Hindlimb muscle (tissue), 1 donor: ENCODE data around the gene DNAJC6. TPM values are rescaled to one million over a fixed set of nuclear protein-coding genes. Genes with fewer than 3 reads are reported as not detected.
"Not testable (repeated sequence)": the region's sequence is repeated elsewhere in the genome, so short reads cannot be mapped to it uniquely, and the experiment has no call there.

Source experiments
- DNase-seq: peaks from one replicate; pipeline ENCODE4 v3.0.0-alpha.2; 2013
- polyA plus RNA-seq: library from polyadenylated mRNA; unstranded; fragments of 120-200 nt; gene quantifications from one replicate; pipeline ENCODE4 v1.2.1, GENCODE V29; 2013; ENCODE audit not compliant: insufficient read length

Gene DNAJC6
- polyA plus RNA-seq, 1 donor = 0.56 TPM

DNA sequence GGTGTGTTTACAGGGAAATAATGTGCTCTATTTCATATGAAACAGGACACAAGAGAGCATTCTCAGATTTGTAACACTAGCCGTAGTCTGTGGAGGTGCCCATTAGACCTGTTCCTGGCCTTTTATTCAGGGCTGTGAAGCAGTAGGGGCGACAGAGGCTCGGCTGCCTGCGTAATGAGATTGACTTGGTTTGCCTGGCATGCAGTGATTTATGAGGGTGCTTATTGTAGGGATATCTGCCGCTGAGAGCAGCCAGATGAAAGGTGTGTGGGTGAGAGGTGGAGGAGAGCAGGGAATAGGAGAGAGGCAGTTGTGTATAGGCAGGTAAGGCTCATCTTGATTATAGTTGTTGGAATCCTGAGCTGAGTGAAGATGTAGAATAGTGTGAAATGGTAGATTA, 51.3 kb downstream of the DNAJC6 start:
- DNase-seq = no peak

DNA sequence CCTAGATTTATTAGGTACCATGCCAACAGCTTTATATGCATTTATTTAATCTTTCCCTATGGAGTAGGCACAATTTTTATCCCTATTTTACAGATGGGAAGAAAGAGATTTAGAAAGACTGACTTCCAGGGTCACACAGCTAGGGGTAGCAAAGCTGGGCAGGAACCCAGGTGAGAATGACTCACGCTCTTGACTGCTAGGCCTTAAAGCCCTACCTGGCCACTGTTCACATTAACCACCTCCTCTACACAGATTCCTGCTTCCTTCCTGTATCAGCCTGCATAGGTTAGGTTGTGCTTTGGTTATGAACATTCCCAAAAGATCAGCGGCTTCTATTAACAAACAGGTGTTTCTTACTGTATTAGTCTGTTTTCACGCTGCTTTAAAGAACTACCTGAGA, 53.2 kb downstream of the DNAJC6 start:
- no peak for DNase-seq

DNA sequence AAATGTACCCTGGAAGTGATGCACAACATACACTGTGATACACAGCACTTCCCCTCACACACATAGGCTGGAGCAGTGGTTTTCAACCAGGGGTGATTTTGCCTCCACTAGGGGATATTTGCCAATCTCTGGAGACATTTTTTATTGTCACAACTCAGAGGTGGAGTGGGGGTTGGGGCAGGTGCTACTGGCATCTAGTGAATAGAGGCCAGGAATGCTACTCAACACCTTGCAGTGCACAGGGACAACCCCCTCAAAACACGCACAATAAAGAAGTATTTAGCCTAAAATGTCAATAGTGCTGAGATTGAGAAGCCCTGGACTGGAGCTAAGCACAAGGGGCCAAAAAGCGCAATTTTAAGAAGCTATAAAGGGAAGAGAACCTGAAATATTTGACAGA, 54.1 kb downstream of the DNAJC6 start:
- DNase-seq = no peak

DNA sequence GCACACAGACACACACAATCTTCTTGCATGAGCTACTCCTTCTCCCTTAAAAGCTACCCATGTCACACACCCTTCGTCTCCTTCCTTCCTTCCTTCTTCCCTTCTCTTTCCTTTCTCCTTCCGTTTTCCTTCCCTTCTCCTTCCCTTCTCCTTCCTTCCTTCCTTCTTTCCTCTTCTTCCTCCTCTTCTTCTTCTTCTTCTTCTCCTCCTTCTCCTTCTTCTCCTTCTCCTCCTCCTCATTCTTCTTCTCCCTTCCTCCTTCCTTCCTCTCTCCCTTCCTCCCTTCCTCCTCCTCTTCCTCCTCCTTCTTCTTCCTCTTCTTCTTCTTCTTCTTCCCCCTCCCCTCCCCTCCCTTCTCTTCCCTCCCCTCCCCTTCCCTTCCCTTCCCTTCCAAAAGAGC, 59.1 kb downstream of the DNAJC6 start:
- DNase-seq = no peak

DNA sequence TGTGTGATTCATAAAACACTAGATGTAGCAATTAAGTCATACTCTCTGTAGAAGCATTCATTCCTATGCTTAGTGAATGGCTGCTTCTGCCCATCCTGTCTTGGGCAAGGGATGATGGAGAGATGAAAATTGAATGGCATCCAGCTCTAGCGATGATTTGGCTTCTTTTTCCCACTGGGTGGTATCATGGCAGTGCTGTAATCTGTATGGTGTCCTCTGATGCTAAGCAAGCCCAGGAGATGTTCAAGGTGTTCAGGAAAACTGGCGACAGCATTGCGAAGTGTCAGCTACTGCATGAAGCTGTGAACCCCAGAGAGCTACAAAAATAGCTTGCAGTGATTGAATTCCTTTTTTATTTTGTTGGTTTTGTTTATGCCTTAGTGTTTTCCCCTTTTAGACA, 62.2 kb downstream of the DNAJC6 start:
- no peak for DNase-seq

DNA sequence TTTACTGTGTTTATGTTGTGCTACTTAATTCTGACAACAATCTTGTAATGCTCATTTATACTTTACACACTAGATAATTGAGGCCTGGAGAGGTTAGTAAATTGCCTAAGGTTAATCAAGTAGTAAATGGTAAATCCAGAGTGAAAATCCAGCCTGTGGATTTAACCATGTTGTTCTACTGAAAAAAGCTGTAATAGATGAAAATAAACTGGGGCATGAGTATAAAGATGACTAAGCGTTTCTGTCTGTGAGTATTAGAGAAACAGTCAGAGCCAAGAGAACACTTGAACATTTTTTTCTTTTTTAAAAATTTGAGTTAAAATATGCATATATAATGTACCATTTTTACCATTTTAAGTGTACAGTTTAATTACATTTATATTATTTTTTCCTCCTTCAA, 63.2 kb downstream of the DNAJC6 start:
- no peak for DNase-seq

DNA sequence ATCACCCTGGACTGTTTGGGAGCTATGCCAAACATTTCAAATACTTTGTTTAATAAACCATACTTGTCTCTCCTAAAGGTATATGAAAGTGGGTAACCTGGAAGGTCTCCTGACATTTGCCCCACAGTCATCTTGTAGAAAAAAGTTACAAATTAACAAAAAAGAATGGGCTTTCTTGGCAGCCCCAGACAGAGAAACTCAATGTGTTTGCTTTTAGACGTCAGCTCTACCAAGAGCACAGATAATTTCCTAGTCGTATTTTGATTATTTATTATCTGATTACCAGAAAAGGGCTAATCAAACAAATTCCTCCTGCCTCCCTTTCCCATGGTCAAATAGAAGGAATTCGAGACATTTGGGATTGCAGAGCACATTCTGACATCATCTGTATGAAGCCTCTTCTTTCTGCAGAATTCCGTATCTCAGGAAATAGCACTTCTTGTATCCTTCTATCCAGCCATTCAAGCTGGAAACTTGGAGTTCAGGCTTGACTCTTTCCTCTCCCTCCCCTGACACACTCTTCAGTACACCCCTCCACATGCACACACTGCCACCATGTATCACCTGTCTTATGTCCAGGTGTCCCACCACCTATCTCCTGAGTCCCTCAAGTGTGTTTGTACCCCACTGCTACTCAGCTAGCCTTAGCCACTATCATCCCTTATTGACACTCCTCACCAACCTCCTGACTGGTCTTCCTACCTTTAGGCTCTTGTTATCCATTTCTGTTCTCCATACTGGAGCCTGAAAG, 68.3 kb downstream of the DNAJC6 start:
- DNase-seq = no peak

DNA sequence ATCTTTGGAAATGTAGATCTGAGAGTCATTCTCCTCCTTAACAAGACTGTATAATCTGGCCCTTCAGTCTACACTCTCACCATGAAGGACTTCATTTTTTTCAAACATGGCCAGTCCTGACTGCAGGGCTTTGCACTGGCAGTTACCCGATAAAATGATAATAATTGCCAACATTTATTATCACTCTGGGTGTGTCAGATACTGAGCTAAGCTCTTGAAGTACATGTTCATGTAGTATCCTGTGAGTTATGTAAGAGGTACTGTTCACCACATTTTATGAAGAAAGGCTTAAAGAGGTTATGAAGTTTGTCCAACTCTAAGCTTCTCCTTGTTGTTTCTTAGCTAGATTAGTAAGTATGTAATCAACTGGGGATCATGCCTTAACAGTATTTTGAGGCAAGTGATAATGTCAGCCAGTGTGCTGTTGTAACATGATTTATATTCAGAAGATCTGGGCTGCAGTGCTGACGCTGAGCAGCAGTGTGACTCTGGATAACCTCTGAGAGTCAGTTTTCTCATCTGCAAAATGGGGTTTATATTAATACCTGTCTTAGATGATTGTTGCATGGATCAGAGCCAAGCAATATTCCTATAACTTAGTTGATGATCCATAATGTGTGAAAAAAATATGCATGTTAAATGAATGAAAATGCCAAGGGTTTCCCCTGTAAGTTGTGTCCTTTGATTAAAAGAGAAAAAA, 69.1 kb downstream of the DNAJC6 start:
- no peak for DNase-seq

DNA sequence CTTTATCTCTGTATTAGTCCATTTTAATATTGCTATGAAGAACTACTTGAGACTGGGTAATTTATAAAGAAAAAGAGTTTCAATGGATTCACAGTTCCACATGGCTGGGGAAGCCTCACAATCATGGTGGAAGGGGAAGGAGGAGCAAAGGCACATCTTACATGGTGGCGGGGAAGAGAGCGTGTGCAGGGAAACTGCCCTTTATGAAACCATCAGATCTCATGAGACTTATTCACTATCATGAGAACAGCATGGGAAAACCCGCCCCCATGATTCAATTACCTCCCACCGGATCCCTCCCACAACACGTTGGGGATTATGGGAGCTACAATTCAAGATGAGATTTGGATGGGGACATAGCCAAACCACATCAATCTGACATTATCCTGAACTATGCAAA, 75.1 kb downstream of the DNAJC6 start:
- not testable (repeated sequence) for DNase-seq

DNA sequence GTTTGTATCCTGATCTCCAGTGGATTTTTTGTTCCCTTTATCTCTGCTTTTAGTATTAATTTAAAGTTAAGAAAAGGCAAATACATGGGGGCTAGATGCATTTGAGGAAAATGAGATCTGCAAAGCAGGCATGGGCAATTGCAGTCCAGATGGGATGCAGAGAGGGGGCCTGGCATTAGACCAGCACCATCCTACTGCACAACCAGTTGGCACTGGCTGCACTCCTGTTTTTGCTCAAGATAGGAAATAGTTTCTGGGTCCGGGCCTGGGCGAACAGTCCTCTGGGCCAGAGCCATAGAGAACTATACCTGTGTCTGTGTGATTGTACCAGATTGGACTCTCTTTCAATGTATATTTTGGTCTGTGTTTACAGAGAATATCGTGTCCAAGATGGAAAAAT, 77.1 kb downstream of the DNAJC6 start:
- DNase-seq = no peak

DNA sequence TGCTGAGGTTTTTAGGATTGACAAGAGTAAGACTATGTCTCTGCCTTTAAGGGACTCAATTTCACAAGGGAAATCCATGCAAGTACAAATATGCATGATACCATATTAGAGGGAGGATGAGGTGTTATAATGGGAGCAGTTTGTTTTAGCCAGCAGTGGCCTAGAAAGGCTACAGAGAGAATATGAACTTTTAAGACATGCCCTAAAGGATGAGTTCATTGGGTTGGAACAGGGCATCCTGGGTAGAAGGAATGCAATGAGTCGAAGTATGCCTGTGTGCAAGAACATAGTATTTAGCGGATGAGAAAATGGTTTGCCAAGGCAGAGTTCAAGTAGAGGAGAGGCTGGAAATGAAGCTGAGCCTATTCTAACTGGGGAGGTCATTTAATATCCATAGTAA, 78.5 kb downstream of the DNAJC6 start:
- DNase-seq = no peak

DNA sequence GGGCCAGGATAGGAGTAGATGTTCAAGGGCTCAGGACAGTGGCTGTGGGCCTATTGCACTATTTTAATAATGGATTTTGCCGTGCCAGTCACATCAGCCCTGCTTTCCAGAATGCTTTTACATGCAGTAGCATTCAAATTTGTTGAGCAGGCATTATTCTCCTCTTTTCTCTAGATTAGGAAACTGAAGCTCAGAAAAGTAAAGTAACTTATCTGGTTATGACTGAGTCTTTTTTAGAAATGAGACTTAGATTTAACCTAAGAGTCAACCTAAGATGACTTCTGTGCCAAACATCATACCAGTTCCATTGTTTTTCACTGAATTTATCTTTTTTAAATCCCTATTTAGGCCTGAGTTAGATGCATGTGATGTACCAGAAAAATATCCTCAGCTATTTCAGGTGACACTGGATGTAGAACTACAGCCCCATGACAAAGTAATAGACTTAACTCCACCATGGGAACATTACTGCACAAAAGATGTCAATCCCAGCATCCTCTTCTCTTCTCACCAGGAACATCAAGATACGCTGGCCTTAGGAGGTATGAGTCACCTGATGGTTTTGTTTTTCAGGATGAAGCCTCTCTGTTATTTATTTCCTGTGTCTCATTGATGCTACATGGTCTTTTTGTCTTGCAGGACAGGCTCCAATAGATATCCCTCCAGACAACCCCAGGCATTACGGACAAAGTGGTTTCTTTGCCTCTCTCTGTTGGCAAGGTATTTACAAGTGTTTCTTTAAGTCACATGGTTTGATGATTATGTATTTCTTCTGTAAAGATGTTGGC, 79.8 kb downstream of the DNAJC6 start:
- DNase-seq = no peak

DNA sequence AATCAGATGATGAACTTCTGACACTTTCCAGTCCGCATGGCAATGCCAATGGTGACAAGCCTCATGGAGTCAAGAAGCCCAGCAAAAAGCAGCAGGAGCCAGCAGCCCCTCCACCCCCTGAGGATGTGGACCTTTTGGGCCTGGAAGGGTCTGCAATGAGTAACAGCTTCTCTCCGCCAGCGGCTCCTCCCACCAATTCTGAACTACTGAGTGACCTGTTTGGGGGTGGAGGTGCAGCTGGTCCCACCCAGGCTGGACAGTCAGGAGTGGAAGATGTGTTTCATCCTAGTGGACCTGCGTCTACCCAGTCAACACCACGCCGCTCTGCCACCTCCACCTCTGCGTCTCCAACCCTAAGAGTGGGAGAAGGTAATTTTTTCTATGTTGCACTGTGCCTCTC, 83.2 kb downstream of the DNAJC6 start:
- no peak for DNase-seq

DNA sequence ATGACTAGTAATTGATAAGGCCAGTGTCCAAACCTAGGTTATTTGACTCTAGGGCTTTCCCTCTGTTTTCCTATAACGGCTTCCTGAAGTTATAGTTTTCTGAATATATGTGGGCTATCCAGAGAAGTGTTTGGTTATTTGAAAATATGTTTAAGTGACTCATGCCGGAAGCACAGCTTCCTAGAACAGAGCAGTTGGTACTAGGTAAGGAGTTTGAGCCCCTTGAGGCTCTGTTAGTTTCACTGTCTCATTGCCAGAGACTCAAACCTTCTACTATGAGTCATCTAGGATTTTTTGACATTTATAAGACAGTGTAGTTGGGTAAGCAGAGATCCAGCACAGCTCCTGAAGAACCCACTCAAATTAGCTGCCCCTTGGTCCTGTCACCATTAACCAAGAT, 84.0 kb downstream of the DNAJC6 start:
- DNase-seq = no peak

DNA sequence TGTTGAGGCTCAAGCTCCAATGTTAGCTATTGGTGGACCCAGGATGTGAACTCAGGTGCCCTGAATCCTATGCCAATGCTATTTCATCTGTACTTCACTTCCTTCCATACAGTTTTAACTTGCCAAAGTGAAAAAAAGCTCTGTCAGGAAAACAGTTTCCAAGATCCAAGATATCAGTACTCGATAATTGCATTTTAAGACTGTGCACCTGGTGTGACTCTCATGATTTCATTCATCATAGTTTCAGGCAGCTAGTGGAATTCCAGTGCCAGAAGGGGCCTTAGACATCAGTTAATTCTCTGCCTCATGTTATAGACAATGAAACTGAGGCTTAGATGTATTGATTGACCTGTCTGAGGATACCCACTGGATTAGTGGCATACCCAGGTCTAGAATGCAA, 84.6 kb downstream of the DNAJC6 start:
- DNase-seq = no peak

DNA sequence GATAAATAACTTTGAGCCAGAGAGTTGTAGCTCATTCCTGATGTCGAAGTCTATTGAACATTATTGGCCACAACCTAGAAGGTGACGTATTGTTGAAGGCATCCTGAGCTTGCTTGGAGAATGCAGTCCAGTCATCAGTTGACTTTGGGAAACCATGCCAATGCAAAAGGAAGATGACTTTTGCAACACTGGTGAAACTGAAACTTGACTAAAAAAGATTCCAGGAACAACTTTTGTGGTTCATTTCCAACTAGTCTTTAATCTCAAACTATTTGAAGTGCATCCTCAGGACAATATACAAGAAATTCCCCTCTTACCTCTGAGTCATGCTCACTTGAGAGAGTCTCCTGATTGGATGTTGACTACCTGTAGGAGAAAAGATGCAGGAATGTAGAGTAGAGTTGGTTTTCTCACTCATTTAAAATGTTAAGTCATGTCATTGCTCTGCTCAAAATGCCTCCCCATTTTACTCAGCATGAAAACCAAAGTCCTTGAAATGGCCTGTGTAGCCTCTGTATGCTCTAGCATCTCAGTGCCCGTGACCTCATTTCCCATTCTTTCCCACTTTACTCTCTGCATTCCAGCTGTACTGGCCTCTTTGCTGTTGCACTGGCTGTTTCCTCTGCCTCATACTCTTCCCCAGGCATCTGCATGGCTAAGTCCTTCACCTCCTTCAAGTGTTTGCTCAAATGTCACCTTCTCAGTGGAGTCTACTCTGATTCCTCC, 86.7 kb downstream of the DNAJC6 start:
- no peak for DNase-seq

DNA sequence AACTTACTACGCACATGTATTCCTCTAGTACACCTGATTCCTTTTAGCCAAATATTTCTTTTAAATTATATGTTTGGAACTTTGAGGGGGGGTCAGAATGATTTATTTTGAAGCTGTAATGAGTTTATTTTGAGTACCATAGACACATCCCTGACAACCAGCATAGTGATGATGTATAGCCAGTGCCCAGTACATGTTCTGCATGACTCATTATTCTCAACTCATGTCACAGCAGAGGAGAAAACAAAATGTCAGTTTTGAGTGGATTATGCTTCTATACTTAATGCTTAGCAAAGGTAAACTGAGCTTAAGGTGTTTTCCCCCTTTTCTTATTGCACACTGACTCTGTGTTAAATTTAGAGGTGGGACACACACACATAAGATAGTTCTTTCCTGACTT, 88.7 kb downstream of the DNAJC6 start:
- DNase-seq = no peak

DNA sequence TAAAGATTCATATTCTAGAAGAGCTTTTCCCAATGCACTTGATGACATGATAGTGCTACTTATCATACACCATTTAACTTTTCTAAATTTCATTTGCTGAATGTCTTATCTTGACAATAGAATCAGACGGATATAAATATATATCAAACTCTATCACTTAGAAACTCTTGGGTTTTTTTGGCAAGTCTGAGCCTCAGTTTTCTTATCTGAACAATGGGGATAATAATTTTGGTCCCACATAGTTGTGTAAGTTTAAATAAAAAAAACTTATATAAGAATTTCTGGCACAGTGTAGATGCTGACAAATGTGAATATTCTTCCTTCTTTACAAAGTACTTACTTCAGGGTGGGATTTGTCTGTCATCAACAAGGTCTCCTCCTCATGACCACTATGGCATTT, 89.7 kb downstream of the DNAJC6 start:
- DNase-seq = no peak

DNA sequence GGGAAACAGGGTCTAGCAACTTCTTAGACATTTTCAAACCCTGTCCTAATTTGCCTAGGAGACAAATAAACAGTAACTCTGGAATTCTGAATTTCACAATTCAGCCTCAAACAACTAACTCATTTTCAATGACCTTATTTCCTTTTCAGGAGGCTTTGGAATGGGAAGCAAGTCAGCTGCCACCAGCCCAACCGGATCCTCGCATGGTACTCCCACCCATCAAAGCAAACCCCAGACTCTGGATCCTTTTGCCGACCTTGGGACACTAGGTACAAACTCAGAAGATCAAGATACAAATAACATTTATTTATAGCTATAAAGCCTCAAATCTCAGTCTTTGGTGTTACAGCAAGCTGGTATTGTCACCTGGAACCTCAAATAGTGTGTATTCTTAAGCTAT, 92.3 kb downstream of the DNAJC6 start:
- no peak for DNase-seq

DNA sequence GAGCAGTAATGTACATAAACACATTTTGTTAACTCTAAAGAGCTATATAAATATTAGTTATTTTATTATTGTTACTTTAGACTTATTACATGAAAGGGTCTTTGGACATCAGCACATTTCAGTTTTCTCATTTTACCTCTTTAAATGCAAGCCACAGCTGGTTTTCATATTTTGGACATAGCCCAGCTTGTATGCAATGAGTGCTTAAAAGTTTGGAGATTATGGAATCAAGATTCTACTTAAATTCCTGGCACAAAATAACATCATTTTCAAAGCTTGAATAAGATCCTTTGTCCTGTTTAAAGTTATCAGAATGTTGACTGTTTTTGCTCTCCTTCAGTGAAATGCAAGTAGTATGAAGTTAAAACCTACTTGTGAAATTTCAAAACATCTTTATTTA, 95.6 kb downstream of the DNAJC6 start:
- DNase-seq = no peak

DNA sequence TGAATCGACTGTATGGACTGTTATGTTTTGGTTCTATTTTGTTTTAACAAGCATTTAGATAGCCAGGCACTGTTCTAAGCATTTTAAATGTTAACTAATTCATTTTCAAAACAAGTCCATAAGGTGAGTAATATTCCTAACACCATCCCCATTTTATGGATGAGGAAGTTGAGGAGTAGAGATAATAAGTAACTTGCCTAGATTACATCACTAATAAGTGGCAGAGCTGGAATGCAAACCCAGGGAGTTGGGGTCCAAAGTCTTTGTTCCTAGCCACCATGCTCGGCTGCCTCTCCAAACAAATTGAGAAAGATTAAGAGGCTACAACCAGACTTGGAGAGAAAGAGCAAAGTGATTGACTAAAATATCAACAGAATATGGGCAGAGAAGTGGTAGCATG, 98.5 kb downstream of the DNAJC6 start:
- DNase-seq = no peak

DNA sequence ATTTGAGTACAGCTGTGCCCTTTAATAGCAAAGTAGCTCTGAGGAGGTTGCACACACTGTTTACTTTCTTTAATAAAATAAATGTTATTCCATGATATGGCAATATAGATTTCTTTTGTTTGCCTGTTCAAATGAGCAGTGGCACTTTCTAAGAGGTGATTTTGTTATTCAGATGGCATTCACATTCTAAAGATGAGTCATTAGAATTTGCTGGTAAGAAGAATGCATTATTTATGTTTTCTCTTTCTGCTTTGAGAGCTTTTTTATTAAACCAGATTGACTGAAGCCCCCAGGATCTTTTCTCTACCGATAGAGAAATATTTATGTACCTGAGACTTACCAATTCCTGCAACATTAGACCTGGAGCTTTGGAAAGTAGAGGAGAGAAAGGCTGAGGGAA, 100.0 kb downstream of the DNAJC6 start:
- no peak for DNase-seq

DNA sequence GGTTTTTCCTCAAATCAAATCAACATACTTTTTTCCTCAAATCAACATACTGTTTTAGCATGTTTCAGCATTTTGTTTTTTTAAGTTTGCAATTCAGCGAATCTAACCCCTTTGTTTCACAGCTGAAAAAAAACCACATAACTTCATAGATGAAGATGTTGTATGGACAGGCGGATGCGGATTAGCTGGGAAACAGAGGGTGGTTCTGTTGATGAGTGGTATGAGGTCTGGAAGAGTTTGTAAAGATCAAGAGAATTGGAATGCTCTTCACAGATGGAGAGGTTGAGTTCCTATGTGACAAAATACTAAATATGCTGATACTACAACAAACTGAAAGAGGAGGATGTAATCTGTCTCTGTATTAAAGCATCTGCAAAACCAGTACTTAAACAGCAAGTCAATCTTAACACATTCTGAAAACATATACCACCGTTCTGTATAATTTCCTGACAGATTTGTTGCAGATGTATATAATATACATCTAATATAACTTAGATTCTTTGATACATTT, 100.5 kb downstream of the DNAJC6 start:
- no peak for DNase-seq
